Activated naive CD4-positive, alpha-beta T cell (primary cell): ENCODE data around the gene SORT1.
"Not testable (repeated sequence)": the region's sequence is repeated elsewhere in the genome, so short reads cannot be mapped to it uniquely, and the experiment has no call there.

ENCODE experiments used
- DNase-seq, 4 experiments: peaks; one replicate each; lab custom pipeline; 2025; lab: John Stamatoyannopoulos, UW

The SORT1 gene

DNA sequence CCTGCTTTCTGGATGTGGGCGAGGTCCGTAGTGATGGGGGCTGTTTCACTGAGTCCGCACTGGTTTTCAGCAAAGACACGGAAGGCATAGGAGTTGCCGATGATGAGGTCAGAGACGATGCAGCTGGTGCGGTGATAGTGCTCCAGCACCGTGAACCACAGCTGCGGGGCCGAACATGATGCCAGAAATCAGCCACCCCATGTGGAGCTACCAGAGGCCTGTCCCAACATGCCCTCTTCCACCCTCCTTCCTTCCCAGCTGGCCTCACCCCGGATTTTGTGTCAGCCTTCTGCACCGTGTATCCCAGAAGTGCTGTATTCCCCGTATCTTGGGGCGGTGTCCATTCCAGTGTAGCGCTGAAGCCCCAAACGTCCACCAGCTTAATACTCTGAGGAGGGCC lies 100.9 kb downstream of the SORT1 start:
- no peak for DNase-seq

DNA sequence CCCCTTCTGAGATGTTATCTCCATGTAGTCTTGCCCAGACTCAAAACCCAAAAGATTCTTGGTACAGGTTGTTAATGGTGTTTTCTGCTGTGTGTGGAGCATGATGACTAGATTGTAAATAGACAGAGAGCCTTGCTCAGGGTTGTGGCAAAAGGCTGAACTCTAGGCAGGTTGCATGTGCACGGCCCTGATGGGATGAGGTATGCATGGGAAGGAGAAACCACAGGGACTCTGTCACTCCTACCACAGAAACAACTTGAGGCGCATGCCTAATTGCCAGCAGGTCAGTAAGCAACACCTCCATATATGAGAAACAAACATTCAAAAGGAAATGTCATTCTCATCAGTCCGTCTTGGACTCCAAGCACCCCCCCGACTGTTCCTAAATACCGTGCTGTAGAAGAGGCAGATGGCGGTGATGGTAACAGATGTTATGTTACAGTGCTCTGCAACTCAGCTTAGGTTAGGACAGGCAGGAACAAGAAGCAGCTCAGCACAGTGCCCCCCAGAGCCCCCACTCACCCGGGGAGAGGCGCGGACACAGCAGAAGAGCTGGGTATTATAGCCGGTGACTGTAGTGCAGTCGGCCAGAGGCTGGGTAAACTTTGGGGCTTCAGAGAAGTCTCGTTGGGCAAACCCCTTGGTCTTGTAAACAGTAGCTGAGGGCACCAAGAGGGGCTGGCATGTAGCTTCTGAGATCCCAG lies 101.9 kb downstream of the SORT1 start:
- DNase-seq: no peak

DNA sequence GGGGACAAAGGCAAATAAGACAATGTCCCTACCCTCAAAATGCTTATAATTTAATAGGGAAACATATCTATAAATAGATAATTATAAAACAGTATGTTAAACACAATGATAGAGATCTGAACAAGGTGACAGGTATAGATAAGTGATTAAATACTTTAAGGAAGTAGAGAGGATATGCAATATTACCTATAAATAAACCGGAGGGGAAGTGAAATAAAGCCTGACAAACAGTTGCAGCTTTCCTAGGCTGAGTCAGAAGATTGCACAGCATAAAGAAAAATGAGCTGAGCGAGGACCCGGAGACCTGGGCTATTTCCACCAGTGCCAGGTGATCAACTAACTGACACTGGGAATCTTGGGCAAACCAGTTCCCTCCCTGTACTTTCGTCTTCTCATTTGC lies 103.2 kb downstream of the SORT1 start:
- DNase-seq: no peak

DNA sequence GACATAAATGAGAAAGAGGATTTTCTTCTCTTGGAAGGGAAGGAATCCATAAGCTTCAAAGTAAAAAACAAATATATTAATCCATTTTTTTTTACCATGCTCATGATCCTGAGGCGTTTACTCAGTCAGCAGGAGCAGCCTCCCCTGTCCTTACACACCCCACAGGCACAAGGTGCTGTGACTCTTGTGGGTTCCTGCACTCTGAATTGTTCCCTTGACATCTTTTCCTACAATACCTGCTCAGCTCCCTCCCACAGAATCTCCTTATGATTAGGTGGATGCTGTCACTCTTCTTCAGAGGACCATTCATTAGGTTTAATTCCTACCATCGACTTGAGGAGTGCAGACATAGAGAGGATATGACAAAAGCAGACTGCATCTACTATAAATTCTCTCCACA lies 104.7 kb downstream of the SORT1 start:
- DNase-seq: no peak

DNA sequence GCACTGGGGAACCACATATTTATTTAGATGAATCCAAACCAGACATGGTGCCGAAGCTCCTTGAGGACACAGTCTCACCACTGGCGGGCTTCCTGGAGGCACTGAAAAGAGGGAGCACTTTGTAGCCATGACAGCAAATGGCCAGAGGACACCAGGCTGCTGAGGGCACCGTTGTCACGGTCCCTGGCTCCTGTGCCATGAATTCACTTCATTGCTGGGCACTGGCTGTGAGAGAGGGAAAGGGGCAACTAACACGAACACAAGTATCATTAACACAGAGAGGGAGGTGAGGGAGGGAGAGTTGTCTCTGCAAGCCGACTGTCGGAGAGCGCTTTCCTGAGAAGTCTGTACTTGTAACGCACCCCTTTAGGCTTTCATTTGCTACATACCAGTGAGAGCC lies 105.4 kb downstream of the SORT1 start:
- no peak for DNase-seq

DNA sequence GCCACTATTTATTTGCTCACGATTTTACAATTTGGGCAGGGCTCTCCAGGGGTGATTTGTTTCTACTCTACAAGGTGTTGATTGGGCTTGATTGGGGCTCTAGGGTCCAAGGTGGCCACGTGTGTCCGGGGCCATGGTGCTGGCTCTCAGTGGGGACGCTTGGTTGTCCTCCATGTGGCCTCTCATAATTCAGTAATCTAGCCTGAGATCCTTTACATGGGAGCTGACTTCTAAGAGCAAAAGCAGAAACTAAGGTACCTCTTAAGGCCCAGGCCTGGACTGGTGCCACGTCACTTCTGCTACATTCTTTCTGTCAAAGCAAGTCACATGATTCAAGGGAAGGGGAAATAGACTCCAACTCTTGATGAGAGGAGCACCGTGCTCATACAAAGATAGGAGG lies 106.7 kb downstream of the SORT1 start:
- DNase-seq: no peak

DNA sequence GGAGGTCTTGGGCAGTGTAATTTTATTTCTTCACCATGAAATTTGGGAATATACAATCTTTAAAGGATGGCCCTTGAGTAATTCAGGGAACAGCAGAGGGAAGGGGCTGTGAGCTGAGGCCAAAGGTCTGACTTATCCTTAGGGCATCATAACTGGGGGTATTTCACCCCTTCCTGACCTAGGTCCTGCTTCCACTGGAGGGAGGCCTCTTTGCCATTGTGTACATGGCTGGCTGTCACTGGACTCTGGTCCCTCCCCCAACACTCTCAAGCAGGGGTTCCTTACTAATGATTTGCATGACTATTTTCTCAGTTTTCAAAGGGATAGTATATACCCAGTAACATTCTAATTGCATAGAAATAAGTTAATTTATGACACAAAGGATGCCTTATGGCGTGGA lies 107.6 kb downstream of the SORT1 start:
- no peak for DNase-seq

DNA sequence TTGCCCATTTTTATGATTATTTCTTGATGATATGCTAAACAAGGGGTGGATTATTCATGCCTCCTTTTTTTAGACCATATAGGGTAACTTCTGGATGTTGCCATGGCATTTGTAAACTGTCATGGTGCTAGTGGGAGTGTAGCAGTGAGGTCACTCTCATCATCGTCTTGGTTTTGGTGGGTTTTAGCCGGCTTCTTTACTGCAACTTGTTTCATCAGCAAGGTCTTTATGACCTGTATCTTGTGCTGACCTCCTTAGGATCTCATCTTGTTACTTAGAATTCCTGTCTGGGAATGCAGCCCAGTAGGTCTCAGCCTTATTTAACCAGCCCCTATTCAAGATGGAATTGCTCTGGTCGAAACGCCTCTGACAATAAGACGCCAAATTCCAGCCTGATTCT lies 111.0 kb downstream of the SORT1 start:
- not testable (repeated sequence) for DNase-seq

DNA sequence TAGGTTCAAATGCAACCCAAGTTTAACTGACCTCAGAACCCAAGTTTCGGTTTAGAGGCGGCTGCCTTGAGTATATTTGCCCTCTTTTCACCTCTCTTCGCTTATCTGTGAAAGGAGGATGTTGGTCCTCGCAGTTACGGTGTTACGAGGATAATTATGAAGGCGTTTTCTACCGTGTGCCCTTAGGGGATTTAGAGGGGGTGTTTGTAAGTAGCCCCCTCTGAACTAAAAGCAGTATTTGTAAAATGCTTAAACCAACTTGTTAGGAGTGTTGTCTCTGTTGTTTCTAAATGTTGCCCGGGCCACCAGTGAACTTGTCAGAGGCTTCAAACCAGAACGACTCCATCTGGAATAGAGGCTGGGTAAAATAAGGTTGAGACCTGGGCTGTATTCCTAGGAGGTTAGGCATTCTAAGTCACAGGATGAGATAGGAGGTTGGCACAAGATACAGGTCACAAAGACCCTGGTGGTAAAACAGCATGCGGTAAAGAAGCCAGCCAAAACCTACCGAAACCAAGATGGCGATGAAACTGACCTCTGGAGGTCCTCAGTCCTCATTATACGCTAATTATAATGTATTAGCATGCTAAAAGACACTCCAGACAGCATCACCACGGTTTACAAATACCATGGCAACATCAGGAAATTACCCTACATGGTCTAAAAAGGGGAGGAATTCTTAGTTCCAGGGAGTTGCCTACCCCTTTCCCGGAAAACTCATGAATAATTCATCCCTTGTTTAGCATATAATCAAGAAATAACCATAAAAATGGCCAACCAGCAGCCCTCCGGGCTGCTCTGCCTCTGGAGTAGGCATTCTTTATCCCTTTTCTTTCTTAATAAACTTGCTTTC lies 113.7 kb downstream of the SORT1 start:
- no peak for DNase-seq

DNA sequence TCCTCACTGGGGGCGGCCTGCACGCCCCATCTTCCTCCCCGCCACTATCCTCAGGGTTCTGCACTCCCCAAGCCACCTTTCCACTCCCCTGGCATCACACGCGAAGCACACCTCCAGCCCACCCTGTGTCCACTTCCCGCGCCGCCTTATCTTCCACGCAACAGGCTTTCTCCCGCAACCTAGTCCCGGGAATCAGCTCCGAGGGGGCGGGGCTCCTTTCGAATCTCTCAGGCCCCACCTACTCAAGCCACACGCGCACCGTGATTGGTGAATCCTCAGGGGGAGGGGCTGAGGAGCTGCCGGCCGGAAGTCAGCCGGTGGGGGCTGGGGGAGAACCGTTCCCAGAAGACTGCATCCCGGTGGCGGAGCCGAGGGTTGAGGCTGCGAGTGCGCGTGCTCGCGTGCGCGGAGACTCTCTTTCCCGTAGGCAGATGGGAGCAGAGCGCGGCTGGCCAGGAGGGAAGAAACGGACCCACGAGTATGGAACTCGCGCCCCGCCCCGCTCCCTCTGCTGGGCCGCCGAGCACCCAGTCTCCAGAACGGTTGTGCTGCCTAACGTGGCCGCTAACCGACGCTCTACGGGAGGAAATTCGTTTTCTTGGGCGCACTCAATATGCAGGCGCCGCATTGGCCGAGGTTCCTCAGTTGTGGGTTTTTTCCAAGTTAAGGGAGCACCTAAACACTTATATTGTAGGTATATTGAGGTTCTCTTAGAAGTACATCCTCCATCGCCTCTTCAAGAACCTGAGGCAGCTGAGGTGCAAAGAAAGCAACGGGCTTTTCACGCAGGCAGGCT lies 114.6 kb downstream of the SORT1 start, which contains the start of gene PSRC1:
Gene PSRC1 (minus strand): TSS at position 194 of the 796 bp plus-strand sequence.
- DNase-seq: peak; percentile 52 to 82 (median 69)

DNA sequence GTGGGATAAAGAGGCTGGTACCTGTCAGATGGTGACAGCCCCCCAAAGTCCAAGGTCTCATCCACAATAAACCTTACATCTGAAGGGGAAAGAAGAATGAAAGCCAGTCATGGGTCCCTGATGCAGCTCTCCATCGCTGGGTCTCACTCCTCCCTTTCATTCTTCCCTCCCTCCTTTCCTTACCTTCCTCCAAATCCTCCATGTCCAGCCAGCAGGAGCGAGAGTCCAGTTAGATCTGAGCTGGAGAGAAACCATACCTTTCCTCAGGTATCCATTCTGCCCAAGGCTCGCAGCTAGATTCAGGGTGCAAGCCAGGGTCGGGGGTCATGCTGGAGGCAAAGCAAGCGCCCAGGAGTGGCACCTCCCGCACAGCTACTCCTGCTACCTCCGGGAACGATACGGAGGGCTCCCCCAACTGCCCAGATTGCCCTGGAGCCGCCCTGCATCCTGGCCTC lies 115.2 kb downstream of the SORT1 start:
- DNase-seq: no peak

DNA sequence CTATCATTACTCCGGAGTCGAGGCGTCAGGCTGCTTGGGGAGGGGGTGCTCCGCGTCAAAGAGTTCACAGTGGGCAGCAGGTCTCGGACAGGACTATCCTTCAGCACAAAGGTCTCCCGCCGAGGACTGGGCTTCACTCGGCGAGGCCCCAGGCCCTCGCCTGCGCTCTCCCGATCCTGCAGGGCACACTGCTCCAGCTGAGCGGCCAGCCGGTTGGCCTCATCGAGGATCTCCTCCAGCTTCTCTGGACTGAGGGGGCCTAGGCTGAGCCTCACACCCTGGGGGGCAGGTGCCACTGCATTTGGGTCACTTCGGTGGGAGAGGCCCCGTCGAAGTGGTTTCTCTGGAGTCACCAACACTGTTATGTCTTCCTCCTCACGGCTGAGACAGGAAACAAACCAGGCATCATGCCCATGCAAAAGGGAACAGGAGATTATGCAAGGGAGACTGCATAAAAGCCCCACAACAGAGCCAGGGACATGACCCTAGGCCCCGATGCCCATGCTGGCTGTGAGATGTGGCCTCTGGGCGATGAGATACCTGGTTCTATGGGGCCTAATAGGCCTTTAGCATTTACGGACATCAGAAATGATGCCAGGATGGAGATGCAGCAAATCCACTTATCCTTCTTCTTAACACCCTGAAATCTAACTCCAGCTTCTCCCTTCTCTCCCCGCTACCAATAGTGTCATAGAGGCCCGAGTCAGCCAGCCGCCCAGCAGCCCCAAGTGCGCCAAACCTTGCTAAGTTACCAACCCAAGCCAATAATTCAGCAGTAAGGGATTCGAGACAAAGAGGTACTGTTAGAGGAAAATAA lies 115.8 kb downstream of the SORT1 start:
- DNase-seq: no peak

DNA sequence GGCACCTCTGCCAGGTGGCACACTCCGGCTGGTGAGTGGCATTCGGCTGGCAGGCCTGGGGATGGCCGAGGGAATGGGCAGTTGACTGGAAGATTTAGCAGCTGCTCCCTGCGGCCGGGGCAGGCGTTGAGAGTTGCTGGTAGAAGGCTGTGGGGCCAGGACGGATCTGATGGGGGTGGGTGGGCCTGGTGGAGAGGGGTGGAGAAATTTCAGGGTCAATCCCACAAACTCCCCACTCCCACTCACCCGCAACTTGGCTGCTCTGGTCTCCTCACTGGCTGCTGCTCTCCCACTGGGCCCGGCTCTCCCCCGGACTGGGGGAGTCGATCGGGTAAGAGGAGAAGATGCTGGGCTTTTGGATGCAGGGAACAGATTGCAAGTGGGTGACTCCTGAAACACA lies 116.9 kb downstream of the SORT1 start:
- DNase-seq: no peak

DNA sequence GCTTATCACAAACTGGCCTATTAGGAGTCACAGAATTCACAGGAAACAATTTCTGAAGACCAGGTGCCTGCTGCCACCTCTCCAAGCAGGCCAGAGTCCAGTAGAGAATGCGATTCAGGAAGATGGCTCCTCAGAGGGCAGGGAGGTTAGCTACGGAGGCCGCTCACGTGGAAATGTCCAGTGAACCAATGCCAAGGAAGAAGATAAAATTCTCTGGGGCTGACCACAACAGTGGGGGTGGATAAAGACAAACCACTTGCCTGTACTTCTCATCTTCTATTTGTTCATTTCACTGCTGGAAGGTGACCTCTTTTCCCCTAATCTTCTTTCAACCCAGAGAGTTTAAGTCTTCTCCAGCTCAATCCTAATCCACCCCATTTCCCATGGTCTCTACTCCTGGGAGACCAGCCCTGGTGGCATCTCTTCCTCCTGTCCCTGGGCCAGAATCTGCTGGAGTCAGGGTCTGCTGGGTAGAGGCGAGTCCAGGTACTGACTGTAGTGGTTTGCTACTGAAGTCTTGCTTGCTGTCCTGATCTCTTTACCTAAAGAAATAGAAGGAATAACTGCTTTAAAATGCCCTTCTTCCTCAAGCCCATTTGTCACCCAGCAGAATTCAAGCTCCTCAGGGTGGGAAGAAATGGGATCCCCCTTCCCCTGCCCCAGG lies 118.0 kb downstream of the SORT1 start:
- no peak for DNase-seq

DNA sequence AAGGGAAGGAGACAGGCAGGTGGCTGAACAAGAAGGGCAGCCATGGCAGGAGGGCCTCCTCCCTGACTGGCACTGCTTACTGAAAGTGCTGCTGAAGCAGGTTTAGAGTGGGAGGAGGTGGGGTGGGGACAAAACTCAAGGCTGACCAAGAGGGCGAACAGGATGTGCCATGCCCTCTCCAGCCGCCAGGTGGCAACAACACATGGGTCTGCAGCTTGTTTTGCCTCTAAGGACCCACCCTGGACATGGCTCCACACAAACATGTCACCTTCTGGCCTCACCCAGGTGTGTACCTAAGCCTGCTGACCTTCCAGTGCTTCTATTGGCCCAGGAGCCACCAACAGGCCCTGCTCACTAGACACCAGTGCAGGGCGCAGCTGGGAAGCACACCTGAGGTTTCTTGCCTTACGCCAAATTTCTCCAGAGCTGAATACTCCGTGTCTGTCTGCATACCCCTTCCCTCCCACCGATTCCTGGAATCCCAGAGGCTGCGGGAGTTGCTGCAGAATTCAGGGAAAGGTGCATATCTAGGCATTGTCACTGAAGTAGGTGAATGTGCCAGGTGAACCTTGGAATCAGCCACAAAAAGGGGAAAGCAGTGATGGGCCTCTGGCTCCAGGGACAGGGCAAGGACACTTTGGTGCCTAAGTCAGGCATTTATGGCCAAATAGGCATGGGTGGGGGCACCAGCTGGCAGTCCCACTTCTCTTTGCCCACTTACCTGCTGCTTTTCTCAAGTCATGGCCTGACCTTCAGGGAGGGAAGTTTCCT lies 120.1 kb downstream of the SORT1 start:
- peak; percentile 14 to 36 (median 16) for DNase-seq

DNA sequence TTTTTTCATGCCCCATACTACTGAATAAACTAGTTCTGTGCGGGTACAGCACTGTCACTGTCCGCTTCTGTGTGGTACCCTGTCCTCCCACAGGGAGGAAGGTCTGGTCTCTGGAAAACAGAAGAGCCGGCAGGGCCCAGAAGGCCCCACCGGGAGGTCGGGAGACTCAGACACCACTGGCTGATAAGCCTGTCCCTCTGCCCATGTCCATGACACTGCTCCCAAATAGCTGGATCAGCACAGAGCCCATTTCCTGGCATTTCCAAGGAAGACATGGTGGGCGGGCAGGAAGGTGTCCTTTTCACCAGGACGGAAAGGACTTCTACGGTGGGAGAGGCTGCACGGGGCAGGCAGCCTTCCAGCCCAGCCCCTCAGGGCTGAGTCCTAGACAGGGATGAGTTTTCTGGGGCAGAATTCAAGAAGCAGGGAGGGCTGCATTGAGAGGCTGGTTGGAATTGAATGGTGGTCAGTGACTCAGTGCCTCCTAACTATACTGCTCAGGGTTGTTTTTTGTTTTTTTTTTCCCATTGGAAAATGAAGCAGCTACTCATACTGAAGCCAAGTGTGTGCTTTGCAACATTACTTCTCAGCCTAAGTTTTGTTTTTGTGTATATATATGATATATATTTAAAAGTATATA lies 121.9 kb downstream of the SORT1 start:
- DNase-seq: no peak

DNA sequence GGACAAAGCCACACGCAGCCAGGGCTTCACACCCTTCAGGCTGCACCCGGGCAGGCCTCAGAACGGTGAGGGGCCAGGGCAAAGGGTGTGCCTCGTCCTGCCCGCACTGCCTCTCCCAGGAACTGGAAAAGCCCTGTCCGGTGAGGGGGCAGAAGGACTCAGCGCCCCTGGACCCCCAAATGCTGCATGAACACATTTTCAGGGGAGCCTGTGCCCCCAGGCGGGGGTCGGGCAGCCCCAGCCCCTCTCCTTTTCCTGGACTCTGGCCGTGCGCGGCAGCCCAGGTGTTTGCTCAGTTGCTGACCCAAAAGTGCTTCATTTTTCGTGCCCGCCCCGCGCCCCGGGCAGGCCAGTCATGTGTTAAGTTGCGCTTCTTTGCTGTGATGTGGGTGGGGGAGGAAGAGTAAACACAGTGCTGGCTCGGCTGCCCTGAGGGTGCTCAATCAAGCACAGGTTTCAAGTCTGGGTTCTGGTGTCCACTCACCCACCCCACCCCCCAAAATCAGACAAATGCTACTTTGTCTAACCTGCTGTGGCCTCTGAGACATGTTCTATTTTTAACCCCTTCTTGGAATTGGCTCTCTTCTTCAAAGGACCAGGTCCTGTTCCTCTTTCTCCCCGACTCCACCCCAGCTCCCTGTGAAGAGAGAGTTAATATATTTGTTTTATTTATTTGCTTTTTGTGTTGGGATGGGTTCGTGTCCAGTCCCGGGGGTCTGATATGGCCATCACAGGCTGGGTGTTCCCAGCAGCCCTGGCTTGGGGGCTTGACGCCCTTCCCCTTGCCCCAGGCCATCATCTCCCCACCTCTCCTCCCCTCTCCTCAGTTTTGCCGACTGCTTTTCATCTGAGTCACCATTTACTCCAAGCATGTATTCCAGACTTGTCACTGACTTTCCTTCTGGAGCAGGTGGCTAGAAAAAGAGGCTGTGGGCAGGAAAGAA lies 122.9 kb downstream of the SORT1 start:
- no peak for DNase-seq

DNA sequence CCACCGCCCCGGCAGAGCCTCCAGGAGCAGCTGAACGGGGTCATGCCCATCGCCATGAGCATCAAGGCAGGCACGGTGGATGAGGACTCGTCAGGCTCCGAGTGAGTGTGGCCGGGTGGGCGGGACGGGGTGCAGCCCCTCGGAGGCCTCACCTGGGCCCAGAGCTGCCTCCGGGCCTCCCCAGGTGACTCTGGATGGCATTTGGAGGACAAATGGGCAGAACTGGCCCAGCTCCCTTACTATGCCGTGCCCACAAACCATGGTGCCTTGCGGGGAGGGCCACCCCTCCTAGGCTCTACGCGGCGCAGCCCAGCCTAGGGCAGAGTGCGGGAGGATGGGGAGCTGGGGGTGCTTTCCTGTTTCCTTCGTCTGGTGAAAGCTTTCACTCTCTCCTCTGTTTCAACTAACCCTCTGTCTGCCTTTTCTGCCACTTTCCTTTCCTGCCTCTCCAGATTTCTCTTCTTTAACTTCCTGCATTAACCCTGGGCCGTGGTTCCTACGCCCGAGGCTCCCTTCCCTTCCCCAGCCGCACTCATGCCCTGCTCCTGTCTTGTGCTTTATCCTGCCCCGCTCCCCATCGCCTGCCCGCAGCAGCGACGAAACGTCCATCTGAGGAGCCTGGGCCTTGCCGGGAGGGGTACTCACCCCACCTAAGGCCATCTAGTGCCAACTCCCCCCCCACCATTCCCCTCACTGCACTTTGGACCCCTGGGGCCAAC lies 124.0 kb downstream of the SORT1 start:
- no peak for DNase-seq
